ENCODE data around the gene ATF6. TPM values are rescaled to one million over a fixed set of nuclear protein-coding genes. Genes with fewer than 3 reads are reported as not detected.

ATF6 gene
- total and polyA plus RNA-seq, 9 of the 15 experiments (the other 6 are each of a cell fraction or from before 2014, with no cell fraction given) = 11.7 to 32.4 (median 20.4) TPM

GRCh38 chr1:161747801-161748200, 18.3 kb upstream of the ATF6 start:
- no peak for DNase-seq (ENCODE audit: extremely low read depth in 1 of 4, low spot score in 3 of 4)
- no peaks in the 10 kb centered on the region; the same call in 1 of the 2 replicates for H4K20me1 ChIP-seq (replicated peaks; ENCODE audit: control insufficient read depth, insufficient read depth, low read length)
- no peak overlapping the region for H3K9ac ChIP-seq (ENCODE audit: insufficient read depth in 1 of 2, low read depth in 2 of 2, low read length in 2 of 2)
- peaks cover 19% of the 10 kb centered on the region for H3K36me3 ChIP-seq (ENCODE audit: control insufficient read depth, insufficient read depth, low read length)
- ATAC-seq = no peak
- peaks cover 14 to 29% of the 10 kb centered on the region in 2 experiments; a peak in 4 of 5 replicates for H3K4me1 ChIP-seq (replicated peaks in 1 of 2; ENCODE audit: control insufficient read depth in 2 of 2, insufficient read depth in 2 of 2, low read length in 2 of 2)
- no peak overlapping the region for H3K4me3 ChIP-seq
- WGBS (ENCODE audit: insufficient coverage, low coverage, missing lambda C conversion rate) = 14% methylated on average over 6 of the region's 6 CpGs
- POLR2A ChIA-PET = interaction anchor here (0.6 to 1.9 kb wide), 2 partner anchors 9 to 15 kb away, joined by 3 to 5 read pairs; no protein-coding TSS in a partner anchor
- no peak for FAIRE-seq
- no TSS peak for BruUV-seq (replicated peaks)
- in situ Hi-C loops (cut with MboI) (no loop called here), intact Hi-C loops (cut with micrococcal nuclease) (loop anchor here (10.0 kb wide), 1 partner anchor 263 kb away; no protein-coding TSS in a partner anchor)
- no peaks in the 10 kb centered on the region for H3K27me3 ChIP-seq (ENCODE audit: control insufficient read depth in 2 of 2, insufficient read depth in 2 of 2, low read length in 2 of 2)
- H2AFZ ChIP-seq (ENCODE audit: low read depth, low read length) = no peak overlapping the region
- no peaks in the 10 kb centered on the region for H3K9me3 ChIP-seq (replicated peaks; ENCODE audit: control insufficient read depth, insufficient read depth, low read depth, low read length)
- no peaks in the 10 kb centered on the region for H3K9me1 ChIP-seq (ENCODE audit: control insufficient read depth, insufficient read depth, low read length)
- CTCF ChIA-PET (ENCODE audit: low intra/inter-chr PET ratio) = interaction anchor here (0.6 to 1.1 kb wide), 2 partner anchors 13 to 344 kb away, joined by 3 to 4 read pairs; no protein-coding TSS in a partner anchor
- H3K27ac ChIP-seq (ENCODE audit: extremely low read depth, low read depth, low read length) = no peak overlapping the region
- no peak overlapping the region for H3K4me2 ChIP-seq (ENCODE audit: insufficient read depth, low read length)
- no peak for TF ChIP-seq ZNF253 (CRISPR knock-in tag; conservative IDR thresholded peaks at IDR 0.05)
- peak; percentile 16 for TF ChIP-seq MEIS2 (IDR thresholded peaks at IDR 0.05; ENCODE audit: partially characterized antibody)
- TF ChIP-seq MCM2 (IDR thresholded peaks at IDR 0.05; ENCODE audit: low read depth) = no peak
- TF ChIP-seq ELF4 (CRISPR knock-in tag; IDR thresholded peaks at IDR 0.05) = no peak
- 0 out of 4 replicates have a peak, but pooled peaks of 1 of the 2 experiments have one; percentile 3 for TF ChIP-seq KDM1A (IDR thresholded peaks at IDR 0.05)
- no peak for TF ChIP-seq ZBTB49 (CRISPR knock-in tag; IDR thresholded peaks at IDR 0.05; ENCODE audit: borderline replicate concordance)
- no peak for TF ChIP-seq ZNF583 (CRISPR knock-in tag; IDR thresholded peaks at IDR 0.05)
- no peak for TF ChIP-seq ZNF23 (CRISPR knock-in tag; IDR thresholded peaks at IDR 0.05)
- TF ChIP-seq ILF3 (IDR thresholded peaks at IDR 0.05; ENCODE audit: borderline replicate concordance) = no peak
- TF ChIP-seq ZNF146 (CRISPR knock-in tag; IDR thresholded peaks at IDR 0.05; ENCODE audit: unreplicated experiment) = no peak
- no peak for TF ChIP-seq ZBTB40 (IDR thresholded peaks at IDR 0.05)
- no peak for TF ChIP-seq ZBTB40 (CRISPR knock-in tag; IDR thresholded peaks at IDR 0.05)
- H3K79me2 ChIP-seq (ENCODE audit: control insufficient read depth, insufficient read depth, low read length) = peaks cover 31% of the 10 kb centered on the region
